Activated CD4-positive, alpha-beta T cell treated with anti-CD3 and anti-CD28 coated beads, Interleukin-2, amount 50 U/mL, for 4 hours (primary cell): Measurements from ENCODE around the gene VAV2.
"Not testable (repeated sequence)": the region's sequence is repeated elsewhere in the genome, so short reads cannot be mapped to it uniquely, and the experiment has no call there.

Experiments used
- DNase-seq, 2 experiments: peaks; one replicate each; pipeline ENCODE4 v3.0.0-alpha.2; 2020

VAV2 gene

GRCh38 chr9:133760713-133761290, 231.3 kb downstream of the VAV2 start:
- no peak for DNase-seq

- no peak for DNase-seq
Observed at GRCh38 chr9:133759946-133760345, 232.2 kb downstream of the VAV2 start.

- DNase-seq: no peak
Observed at GRCh38 chr9:133759146-133759900, 232.8 kb downstream of the VAV2 start.

GRCh38 chr9:133758228-133758627, 233.9 kb downstream of the VAV2 start:
- DNase-seq: no peak

GRCh38 chr9:133754688-133755227, 237.4 kb downstream of the VAV2 start:
- DNase-seq: no peak

- DNase-seq: no peak
Observed at GRCh38 chr9:133754187-133754586, 237.9 kb downstream of the VAV2 start.

- no peak for DNase-seq
Observed at GRCh38 chr9:133752739-133753446, 239.2 kb downstream of the VAV2 start.

GRCh38 chr9:133750982-133751649, 241.0 kb downstream of the VAV2 start:
- no peak for DNase-seq

GRCh38 chr9:133747309-133747708, 244.8 kb downstream of the VAV2 start:
- no peak for DNase-seq

- not testable (repeated sequence) for DNase-seq
Observed at GRCh38 chr9:133744528-133744927, 247.6 kb downstream of the VAV2 start.

GRCh38 chr9:133742849-133743444, 249.2 kb downstream of the VAV2 start:
- DNase-seq: peak; percentile 63 to 71

- no peak for DNase-seq
Observed at GRCh38 chr9:133742251-133742650, 249.9 kb downstream of the VAV2 start.

- no peak for DNase-seq
Observed at GRCh38 chr9:133741716-133742115, 250.4 kb downstream of the VAV2 start.

GRCh38 chr9:133740911-133741310, 251.2 kb downstream of the VAV2 start:
- no peak for DNase-seq

- DNase-seq: no peak
Observed at GRCh38 chr9:133739408-133740280, 252.5 kb downstream of the VAV2 start.

GRCh38 chr9:133738640-133739225, 253.4 kb downstream of the VAV2 start:
- no peak for DNase-seq

- DNase-seq: no peak
Observed at GRCh38 chr9:133737774-133738639, 254.1 kb downstream of the VAV2 start, which contains the start of gene SARDH. Gene SARDH (minus strand): TSS chr9:133738352. CDS start chr9:133734173, 4,179 bp downstream.

GRCh38 chr9:133737071-133737773, 254.9 kb downstream of the VAV2 start:
- no peak for DNase-seq

- no peak for DNase-seq
Observed at GRCh38 chr9:133735931-133736330, 256.2 kb downstream of the VAV2 start.

GRCh38 chr9:133735415-133735775, 256.7 kb downstream of the VAV2 start:
- DNase-seq: no peak
